ENCODE measurements around the gene C12orf76. TPM values are rescaled to one million over a fixed set of nuclear protein-coding genes. Genes with fewer than 3 reads are reported as not detected.
"Not testable (repeated sequence)": the region's sequence is repeated elsewhere in the genome, so short reads cannot be mapped to it uniquely, and the experiment has no call there.

Gene C12orf76
- total and polyA plus RNA-seq, 9 of the 15 experiments (the other 6 are each of a cell fraction or from before 2014, with no cell fraction given) = 6.3 to 38.6 (median 12.3) TPM

DNA sequence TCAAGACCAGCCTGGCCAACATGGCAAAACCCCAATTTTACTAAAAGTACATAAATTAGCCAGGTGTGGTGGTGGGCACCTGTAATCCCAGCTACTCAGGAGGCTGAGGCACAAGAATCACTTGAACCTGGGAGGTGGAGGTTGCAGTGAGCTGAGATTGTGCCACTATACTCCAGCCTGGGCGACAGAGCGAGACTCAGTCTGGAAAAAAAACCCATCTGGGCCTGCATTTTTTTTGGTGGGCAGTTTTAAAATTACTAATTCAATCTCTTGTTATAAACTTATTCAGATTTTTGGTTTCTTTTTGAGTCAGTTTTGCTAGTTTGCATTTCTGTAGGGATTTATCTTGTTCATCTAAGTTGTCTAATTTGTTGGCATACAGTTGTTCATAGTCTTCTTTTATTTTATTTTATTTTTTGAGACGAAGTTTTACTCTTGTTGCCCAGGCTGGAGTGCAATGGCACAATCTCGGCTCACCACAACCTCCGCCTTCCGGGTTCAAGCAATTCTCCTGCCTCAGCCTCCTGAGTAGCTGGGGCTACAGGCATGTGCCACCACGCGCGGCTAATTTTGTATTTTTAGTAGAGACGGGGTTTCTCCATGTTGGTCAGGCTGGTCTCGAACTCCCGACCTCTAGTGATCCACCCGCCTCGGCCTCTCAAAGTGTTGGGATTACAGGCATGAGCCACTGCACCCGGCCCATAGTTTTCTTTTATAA lies 39.5 kb downstream of the C12orf76 start:
- ATAC-seq; H3K9ac ChIP-seq (ENCODE audit: insufficient read depth in 1 of 2, low read depth in 2 of 2, low read length in 2 of 2); in situ Hi-C loops (cut with MboI); POLR2A ChIA-PET; BruUV-seq (replicated peaks); DNase-seq (ENCODE audit: extremely low read depth in 1 of 4, low spot score in 3 of 4); CTCF ChIA-PET (ENCODE audit: low intra/inter-chr PET ratio); H3K4me1 ChIP-seq (replicated peaks in 1 of 2; ENCODE audit: control insufficient read depth in 2 of 2, insufficient read depth in 2 of 2, low read length in 2 of 2); H3K4me3 ChIP-seq; H3K27me3 ChIP-seq (ENCODE audit: control insufficient read depth in 2 of 2, insufficient read depth in 2 of 2, low read length in 2 of 2); intact Hi-C loops (cut with micrococcal nuclease); H3K4me2 ChIP-seq (ENCODE audit: insufficient read depth, low read length); H3K9me1 ChIP-seq (ENCODE audit: control insufficient read depth, insufficient read depth, low read length); H2AFZ ChIP-seq (ENCODE audit: low read depth, low read length); H3K9me3 ChIP-seq (replicated peaks; ENCODE audit: control insufficient read depth, insufficient read depth, low read depth, low read length); H3K27ac ChIP-seq (ENCODE audit: extremely low read depth, low read depth, low read length); FAIRE-seq; H4K20me1 ChIP-seq (replicated peaks; ENCODE audit: control insufficient read depth, insufficient read depth, low read length): not testable (repeated sequence)
- Histone ChIP-seq H3K79me2 (ENCODE audit: control insufficient read depth, insufficient read depth, low read length) (peaks cover 22% of the 10 kb centered on the region), H3K36me3 (ENCODE audit: control insufficient read depth, insufficient read depth, low read length) (peaks cover 16% of the 10 kb centered on the region; the same call in 1 of the 3 replicates)
- 86% methylated on average over 15 of the region's 15 CpGs for WGBS (ENCODE audit: insufficient coverage, low coverage, missing lambda C conversion rate)

DNA sequence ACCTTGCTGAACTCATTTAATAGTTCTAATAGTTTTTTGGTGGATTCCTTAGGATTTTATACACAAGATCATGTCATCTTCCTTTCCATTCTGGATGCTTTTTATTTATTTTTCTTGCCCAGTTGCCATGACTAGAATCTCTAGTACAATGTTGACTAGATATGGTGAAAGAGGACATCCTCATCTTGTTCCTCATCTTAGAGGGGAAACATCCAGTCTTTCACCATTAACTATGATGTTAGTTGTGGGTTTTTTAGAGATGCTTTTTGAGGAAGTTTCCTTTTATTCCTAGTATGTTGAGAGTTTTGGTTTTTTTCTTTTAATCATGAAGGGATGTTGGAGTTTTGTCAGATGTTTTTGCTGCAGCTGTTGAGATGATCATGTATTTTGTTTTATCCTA lies 40.4 kb downstream of the C12orf76 start:
- TF ChIP-seq ETV6 (IDR thresholded peaks at IDR 0.05; ENCODE audit: borderline replicate concordance in 1 of 2, low read depth in 2 of 2, low read length in 1 of 2) (no peak), ETV6 (CRISPR knock-in tag; IDR thresholded peaks at IDR 0.05; ENCODE audit: borderline replicate concordance) (no peak)
- H3K9me1 ChIP-seq (ENCODE audit: control insufficient read depth, insufficient read depth, low read length) = no peaks in the 10 kb centered on the region
- in situ Hi-C loops (cut with MboI) (no loop called here), intact Hi-C loops (cut with micrococcal nuclease) (no loop called here)
- no peak overlapping the region for H3K4me3 ChIP-seq
- ChIA-PET POLR2A (no interaction called here), CTCF (ENCODE audit: low intra/inter-chr PET ratio) (no interaction called here)
- peaks cover 22% of the 10 kb centered on the region for H3K79me2 ChIP-seq (ENCODE audit: control insufficient read depth, insufficient read depth, low read length)
- no peak for DNase-seq (ENCODE audit: extremely low read depth in 1 of 4, low spot score in 3 of 4)
- H4K20me1 ChIP-seq (replicated peaks; ENCODE audit: control insufficient read depth, insufficient read depth, low read length) = no peaks in the 10 kb centered on the region
- no peak overlapping the region for H3K9ac ChIP-seq (ENCODE audit: insufficient read depth in 1 of 2, low read depth in 2 of 2, low read length in 2 of 2)
- H2AFZ ChIP-seq (ENCODE audit: low read depth, low read length) = no peak overlapping the region
- H3K4me2 ChIP-seq (ENCODE audit: insufficient read depth, low read length) = no peak overlapping the region
- ATAC-seq = no peak
- no peaks in the 10 kb centered on the region for H3K4me1 ChIP-seq (replicated peaks in 1 of 2; ENCODE audit: control insufficient read depth in 2 of 2, insufficient read depth in 2 of 2, low read length in 2 of 2)
- no peak for FAIRE-seq
- no TSS peak for BruUV-seq (replicated peaks)
- H3K9me3 ChIP-seq (replicated peaks; ENCODE audit: control insufficient read depth, insufficient read depth, low read depth, low read length) = no peaks in the 10 kb centered on the region
- no peak overlapping the region for H3K27ac ChIP-seq (ENCODE audit: extremely low read depth, low read depth, low read length)
- H3K27me3 ChIP-seq (ENCODE audit: control insufficient read depth in 2 of 2, insufficient read depth in 2 of 2, low read length in 2 of 2) = no peaks in the 10 kb centered on the region
- H3K36me3 ChIP-seq (ENCODE audit: control insufficient read depth, insufficient read depth, low read length) = peaks cover 12% of the 10 kb centered on the region; the same call in 2 of the 3 replicates

Data from K562 (cell line).